RCC 7860 (cell line): ENCODE measurements around the gene SYTL3.
A peak's percentile ranks its signal among the peaks of the same experiment; 100 is the strongest.

Experiments
- DNase-seq: peaks from one replicate; pipeline ENCODE4 v3.0.0-alpha.2; 2015; ENCODE audit warnings: low spot score
- FAIRE-seq: peaks from 2 replicates; lab custom pipeline; 2012; peaks lifted over from hg19 to GRCh38; lab: Jason Lieb, UNC

SYTL3 gene

DNA sequence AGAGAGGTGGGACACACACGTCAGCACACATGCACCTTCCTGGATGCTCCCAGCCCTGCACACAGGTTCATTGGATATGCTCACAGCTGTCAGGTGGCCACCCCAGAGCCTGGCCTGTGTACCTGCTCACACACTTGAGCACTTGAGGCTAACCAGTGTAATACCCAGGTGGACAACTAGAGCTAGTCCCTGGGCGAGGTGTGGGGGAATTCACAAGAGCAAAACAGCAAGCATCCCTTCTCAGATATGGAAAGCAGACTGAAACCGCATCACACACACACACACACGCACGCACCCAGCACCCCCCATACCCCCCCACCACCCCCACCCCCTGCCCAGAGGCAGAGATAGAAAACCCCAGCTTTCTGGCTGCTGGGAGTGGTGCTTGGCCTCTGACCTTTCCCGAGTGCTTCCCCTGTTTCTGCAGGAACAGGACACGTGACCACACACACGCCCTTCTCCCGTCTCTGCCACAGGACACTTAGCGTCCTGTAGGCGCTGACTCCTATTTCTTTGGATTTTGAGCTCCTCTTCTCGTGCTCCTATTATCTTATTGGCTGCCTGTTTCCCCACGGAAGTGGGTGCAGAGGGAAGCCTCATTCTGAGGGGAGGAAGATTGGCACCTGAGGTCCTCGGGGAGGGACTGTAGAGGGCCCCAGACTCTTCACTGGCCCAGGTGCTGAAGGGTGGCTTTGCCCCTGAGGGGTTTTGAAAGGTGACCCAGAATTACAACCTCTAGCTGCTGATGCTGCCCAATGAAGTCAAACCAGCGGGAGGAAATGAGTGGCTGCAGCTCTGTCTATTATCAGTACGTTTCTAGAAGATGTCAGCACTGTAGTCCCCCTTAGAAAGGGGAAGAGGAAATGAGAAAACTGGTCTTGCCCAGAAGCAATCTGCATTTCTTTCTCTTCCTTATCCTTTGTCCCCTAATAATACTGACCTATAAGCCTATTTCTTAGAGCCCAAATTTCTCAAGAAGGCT is 65.8 kb downstream of the SYTL3 start:
- no peak for FAIRE-seq

DNA sequence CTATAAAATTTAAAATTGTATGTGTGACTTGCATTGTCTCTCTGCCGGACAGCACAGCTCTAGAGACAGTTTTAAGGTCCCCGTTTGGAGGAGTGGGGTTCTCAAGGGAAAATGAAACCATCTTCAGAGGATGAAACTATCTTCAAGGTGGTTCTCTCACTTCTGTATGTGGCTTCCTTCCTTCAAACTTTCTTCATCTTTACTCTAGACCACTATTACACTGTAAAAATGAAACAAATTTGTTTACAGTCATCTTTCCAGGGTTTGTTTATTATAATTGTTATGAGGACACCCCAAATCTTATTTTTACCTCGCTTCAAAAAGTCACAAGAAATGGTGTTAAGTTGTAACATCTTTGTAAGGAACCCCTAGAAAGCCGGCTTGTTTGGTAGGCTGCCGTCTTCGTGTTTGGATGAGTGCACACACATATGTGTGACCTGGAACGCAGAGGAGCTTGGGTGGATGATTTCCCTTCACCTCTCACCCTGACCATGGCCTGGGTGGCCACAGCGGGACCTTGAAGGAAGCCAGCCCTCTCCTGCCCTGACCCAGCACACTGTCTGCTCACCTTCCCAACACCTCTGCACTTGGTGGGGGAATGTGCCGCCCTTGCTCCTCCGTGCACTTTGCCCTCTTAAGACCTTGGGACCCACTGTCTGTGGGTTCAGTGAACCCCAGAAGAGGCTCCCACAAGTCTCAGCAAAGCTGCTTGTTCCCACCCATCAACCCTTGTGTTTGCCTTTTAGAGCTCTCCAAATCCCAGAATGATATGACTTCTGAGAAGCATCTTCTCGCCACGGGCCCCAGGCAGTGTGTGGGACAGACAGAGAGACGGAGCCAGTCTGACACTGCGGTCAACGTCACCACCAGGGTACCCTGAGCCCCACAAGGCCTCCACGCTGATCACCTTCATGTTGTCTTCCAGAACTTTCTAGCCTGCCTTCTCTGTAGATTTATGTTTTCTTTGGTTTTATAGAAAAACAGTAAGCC is 67.8 kb downstream of the SYTL3 start:
- FAIRE-seq: no peak
- no peak for DNase-seq

More for the DNA sequence above, 65.8 kb downstream of the SYTL3 start:
- no peak for DNase-seq

DNA sequence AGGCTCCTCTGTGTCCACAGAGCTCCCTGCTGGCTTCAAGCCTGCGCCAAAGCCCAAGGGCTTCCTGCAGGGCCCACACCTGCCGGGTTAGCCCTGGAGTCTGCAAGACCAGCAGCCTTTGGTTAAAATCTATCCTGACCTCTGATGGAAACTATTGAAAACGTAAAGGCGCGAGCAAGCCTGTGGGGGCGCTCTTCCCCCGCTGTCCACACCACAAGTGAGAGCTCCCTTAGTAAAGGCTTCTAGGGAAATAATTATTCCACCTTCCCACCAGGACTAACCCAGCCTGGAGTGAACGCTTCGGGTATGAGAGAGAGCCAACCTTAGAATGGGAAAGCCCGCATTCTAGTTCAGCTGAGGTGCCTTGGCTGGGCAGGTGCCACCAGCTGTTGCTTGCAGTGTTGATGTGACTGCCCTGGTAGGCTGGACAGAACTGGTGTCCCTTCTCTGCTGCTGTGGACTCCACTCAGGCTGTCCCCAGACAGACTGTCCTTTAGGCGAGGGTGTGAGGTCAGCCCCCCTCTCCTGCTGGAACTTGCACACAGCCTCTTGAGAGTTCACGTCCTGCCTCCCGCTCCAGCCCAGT is 68.7 kb downstream of the SYTL3 start:
- FAIRE-seq (no peak), DNase-seq (no peak)

DNA sequence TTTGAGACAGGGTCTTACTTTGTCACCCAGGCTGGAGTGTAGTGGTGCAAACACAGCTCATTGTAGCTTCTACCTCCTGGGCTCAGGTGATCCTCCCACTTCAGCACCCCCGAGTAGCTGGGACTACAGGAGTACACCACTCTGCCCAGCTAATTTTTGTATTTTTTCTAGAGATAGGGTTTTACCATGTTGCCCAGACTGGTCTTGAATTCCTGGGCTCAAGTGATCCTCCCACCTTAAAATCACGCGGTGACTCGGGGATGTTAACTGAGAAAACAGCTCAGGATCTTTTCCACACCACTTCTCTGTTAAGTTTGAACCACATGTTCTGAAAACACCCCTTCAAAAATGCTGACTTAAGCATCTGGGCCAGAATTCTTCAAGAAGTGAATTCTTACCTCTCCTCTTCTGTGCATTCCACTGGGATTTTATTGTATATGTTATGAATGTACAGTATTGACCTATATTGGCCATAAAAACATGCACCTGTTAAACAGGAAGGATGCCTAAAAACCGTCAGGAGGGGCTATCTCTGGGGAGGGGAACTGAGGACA is 72.4 kb downstream of the SYTL3 start:
- FAIRE-seq (no peak), DNase-seq (no peak)

DNA sequence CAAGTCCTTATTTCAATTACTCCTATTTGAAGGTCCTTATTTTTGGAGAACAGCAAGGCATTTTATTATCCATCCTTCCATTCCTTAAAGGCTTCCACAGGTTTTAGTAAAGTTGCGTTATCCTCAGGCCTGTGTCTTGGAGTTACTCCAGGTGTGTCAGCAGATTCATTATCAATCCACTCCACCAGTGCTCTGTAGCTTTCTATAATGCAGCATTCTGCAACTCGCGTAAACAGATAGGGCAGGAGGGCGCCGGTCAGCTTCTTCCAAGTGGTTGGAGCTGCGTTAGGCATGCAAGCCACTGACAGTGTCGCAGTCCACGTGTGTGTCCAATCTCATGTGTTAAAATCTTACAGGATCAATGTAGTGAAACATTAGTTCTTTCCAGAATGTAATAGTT is 75.8 kb downstream of the SYTL3 start:
- DNase-seq (no peak), FAIRE-seq (no peak)

DNA sequence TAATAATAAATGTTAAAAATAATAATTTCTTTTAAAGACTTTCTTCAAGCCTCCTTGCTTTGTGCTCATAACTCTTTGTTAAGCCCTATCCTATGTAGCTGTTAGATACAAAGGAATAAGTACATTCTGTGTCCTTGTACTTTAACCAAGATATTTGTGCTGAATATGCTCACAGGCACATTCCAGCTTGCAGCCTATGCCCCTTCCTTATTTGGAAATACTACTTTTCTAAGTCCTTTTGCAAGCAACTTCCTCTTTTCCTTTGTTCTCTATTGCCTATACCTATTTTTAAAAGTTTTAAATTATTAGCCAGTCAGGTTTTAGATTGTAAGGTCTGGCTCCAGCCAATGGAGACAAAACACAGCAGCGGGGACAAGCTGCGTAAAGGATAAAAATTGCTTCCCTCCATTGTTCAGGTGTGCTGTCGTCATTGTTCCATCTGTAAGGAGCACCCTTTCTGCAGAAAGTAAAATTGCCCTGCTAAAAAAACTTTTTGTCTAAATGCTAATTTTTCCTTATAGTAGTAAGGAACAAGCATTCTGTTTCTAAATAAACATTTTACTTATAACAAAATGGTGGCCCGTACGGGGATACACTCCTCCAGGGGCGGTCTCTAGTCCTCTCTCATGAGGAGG is 80.2 kb downstream of the SYTL3 start:
- DNase-seq (no peak), FAIRE-seq (no peak)

DNA sequence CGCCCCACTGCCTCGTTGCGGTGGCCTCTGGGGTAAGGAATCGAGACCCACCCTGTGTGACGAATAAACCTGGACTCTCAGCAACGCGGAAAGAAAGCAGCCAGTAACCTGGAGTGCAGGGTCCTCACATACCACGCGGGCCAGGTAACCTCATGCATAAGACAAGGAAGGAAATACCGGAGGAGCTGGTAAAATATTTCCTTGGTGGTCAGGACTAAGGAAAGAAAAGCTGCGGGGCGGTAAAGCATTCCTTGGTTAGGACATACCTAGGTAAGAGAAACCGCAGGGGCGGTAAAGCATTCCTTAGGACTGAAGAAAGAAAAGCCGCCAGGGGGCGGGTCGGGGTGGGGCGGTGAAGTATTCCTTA is 80.7 kb downstream of the SYTL3 start:
- no peak for FAIRE-seq
- DNase-seq: no peak

DNA sequence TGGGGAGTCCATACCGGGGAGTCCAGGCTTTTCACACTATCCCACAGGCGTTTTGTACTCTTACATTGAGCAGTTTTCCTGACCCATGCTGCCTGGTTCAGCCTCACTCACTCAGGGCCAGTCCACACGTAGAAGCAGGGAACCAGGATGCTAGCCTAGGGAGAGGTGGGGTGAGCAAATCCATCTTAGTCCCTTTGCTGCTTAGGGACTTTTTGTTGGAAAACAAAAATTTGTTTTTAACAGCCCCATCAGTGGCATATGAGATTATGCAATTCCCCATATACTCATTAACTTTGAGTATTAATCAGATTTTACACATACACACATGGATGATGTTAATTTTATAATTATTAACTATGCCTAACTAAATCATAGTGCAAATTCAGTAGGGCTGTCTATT is 85.2 kb downstream of the SYTL3 start:
- DNase-seq: no peak
- FAIRE-seq: no peak

DNA sequence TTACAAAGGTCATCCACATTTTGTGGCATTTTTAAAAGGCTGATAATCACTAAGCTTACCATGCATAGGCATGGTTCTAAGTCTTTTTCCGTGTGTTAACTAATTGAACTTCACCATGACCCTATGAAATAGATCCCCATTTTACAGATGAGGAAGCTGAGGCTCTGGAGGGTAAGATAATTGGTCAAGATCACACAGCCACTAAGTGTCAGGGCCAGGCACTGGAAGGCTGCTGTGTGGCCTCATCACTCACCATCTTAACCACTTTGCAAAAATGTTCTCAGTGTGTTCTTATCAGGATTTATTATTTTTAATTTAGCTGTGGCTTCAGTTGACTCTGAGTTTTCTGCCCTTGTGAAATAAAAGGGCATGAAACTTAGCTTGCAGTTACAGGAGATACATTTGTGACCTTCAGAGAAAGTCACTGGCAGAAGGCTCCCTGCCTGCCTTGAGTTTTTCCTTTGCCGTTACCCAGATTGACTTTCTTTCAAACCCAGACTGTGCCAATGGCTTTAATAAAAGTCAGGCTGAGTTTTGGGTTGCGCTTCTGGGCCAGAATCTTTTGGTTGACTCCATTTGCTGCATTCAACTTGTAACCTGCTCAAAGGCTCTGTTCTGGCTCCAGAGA is 87.3 kb downstream of the SYTL3 start:
- FAIRE-seq (no peak), DNase-seq (no peak)

DNA sequence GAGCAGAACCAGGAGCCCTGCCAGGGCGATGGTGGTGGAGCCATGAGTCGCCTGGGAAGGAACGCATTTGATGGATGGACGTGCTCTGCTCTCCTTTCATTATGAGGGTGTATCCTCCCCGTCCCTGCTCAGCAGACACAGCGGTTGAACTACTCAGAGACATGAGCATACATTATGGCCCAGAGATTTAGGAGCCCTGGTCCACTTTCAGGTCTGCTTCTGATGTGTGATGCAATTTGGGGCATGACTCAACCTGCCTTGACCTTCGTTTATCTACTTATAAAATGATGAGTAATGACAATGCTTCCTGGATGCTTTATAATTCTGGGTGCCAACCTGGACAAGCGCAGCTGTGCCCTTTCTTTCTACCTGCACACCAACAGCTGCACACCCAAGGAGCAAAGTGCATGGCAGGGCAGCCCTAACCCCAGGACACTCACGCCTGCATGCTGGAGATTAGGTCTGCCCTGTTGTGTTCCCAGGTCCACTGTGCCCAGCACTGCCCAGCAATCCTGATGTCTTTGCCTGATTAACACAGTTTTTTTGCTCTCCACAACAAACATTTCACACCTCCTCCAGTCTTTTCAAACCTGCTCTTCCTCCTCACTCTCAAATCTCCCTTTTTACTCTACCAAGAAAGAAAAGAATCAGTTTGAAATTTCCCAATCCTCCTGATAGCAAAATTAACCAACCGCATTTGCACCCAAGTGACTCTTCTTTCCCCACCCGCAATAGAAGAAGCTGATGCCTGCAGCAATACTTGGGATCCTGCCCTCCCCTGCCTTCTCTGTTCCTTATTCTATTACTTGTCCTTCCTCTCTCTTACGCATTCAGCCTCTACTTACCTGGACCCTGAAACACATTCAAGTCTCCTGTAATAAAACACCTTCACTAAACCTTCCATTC is 88.1 kb downstream of the SYTL3 start:
- DNase-seq: peak; percentile 42
- FAIRE-seq: no peak

DNA sequence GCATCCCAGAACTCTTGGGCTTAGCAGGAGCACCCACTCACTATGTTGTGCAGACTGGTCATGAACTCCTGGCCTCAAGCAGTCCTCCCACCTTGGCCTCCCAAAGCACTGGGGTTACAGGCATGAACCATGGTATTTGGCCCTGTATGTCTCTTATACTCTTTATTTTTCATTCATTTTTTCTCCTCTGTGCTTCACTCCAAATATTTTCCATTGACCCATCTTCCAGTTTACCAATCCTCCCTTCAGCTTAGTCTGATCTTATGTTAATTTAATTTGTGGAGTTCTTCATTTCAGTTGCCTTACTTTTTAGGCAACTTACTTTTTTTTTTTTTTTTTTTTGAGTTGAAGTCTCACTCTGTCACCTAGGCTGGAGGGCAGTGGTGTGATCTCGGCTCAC is 89.8 kb downstream of the SYTL3 start:
- DNase-seq (no peak), FAIRE-seq (no peak)

DNA sequence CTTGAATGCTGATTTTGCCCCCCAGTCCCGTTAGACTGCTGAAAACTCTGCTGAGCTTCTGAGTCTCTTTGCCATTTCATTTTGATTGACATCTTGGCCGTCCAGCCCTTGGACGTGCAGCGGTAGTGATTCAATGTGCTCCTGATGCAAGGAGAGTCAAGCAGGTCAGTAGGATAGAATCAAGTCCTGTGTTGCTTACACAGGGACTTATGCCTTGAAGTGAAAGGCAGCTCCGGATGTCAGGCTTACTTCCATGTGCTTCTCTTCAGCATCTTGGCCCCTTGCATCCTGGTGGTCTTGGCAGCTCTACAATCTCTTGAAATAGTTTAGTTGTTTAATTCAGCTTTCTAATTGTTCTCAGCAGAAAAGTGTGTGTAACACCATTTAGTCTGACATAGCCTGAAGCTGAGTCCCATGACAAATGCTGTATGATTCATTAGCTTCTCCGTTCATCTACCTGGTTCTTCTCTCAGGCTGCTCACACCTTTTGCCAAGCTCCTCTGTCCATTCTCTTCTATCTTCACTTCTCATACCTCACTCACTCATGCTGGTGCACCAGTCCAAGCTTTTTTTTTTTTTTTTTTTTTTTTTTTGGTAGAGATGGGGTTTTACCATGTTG is 93.3 kb downstream of the SYTL3 start:
- FAIRE-seq (no peak), DNase-seq (no peak)

DNA sequence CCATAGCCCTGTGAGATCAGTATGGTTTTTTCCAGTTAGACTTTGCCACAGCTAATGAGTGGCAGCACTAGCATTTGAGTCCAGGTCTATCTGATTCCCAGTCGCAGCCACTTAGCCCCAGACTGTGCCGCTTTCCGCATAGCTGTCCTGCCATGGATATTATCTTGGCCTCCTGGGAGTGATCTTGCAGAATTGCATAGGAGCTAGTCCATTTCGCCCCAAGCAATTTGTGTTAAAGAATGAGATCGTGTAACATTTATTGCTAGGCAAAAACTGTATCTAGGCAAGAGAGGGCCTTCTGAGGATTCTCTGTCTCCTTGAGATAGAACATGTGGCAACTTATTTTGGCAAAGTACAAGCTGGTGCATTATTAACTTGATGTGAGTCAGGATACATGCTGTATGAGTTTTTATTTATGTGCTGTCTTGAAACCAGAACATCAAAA is 95.2 kb downstream of the SYTL3 start:
- DNase-seq (no peak), FAIRE-seq (no peak)

DNA sequence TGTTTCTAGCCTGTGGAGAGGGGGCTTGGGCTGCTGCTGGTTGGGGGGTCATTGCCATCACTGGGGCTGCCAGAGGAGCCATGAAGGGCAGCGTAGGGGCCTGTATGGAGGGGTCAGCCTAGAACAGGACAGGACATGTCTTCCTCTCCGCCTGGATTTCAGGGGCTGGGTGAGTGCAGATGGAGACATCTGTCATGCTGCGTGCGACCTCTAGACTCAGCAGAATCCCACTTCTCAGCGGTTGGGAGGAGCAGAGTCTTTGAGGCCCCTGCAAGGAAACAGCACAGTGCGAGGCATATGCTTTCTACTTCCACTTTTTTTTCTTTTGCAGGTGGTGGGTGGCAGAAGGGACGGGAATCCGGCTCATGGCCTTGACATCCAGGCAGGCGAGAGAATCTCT is 101.4 kb downstream of the SYTL3 start:
- FAIRE-seq (no peak), DNase-seq (no peak)

DNA sequence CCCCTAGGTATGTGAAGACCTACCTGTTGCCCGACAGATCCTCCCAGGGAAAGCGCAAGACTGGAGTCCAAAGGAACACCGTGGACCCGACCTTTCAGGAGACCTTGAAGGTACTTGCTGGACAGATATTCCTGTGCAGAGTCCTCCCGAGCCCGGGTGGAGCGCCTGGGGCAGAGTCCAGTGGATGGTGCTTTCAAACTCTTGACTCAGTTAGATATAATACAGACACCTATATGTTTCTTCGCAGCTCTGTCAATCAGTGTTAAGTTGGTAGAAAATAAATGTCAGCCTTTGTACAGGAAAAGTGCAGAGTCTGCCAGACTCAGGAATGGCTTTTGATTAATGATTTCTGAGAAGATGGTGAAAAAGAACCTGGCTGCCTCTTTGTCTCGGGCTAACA is 102.1 kb downstream of the SYTL3 start:
- DNase-seq (no peak), FAIRE-seq (no peak)

DNA sequence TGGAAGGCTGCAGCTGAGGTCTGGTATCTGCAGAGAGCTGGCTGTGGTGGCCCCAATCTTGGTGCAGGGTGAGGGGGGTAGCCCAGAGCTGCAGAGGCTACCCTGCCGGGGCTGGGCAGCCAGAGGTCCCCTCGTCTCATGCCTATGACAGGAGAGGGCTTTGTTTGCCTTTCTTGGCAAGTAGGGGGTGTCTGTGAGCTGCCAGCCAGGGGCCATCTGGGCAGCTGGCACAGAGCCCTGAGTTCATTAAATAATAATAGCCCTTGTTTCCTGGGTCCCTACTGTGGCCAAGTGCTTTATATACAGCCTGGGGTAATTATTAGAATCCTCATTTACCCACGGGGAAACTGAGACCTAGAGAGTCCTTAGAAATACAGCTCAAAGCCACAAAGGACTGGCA is 102.8 kb downstream of the SYTL3 start:
- FAIRE-seq: no peak

DNA sequence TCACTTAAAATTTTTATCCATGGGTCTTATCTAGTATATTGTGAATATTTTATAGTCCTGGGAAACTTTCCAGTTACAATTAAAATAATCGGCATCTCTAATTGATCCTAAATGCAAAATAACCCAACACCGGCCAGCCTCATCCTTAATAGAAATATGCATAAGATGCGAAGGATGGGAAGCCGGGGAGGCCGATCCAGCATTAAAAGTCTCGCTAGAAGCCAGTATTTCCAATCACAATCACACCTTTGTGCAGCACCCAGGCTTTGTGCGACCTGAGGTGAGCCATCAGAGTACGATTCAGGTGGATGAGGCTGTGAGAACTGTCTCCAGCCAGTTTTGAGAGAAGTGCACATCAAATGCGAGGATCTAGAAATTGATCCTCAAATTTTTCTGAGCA is 104.0 kb downstream of the SYTL3 start:
- no peak for FAIRE-seq
- no peak for DNase-seq

More for the DNA sequence above, 102.8 kb downstream of the SYTL3 start:
- DNase-seq: no peak

DNA sequence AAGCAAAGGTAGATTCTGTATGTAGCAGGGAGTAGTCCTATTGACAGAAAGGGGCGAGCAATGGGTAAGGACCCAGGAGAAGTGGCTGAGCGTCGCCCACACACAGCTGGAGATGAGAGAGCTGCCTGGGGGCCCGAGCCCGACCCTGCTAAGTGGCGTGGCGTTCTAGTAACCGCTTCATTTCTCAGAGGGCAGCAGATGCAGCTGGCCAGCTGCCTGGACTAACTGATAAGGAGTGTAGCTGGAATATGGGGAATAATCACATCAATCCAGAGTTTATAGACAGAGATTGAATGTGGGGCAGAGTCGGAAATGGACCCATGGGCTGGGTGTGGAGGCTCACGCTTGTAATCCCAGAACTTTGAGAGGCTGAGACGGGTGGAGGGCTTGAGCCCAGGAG is 104.9 kb downstream of the SYTL3 start:
- FAIRE-seq: no peak
- DNase-seq: no peak
